ENCODE data around the gene MT1A. TPM values are rescaled to one million over a fixed set of nuclear protein-coding genes. Genes with fewer than 3 reads are reported as not detected.

The MT1A gene
- polyA plus RNA-seq, 1 donor from 2014 or later, result not detected

- Histone ChIP-seq H3K4me2 (ENCODE audit: low read length) (no peak overlapping the region), H3K9me3 (ENCODE audit: low read length) (no peaks in the 10 kb centered on the region), H3K36me3 (ENCODE audit: insufficient read depth, low read length) (no peaks in the 10 kb centered on the region), H3K9ac (ENCODE audit: low read length) (no peak overlapping the region), H3K27me3 (ENCODE audit: insufficient read depth, low read depth, low read length) (peaks cover 26% of the 10 kb centered on the region), H3K4me3 (ENCODE audit: low read length) (no peak overlapping the region), H3K9me2 (ENCODE audit: insufficient read depth, low read length) (no peaks in the 10 kb centered on the region), H2AFZ (ENCODE audit: low read depth, low read length) (no peak overlapping the region), H3K27ac (ENCODE audit: low read length) (no peak overlapping the region), H3F3A (ENCODE audit: insufficient read depth, low read length, poor library complexity, severe bottlenecking) (no peaks in the 10 kb centered on the region), H4K20me1 (ENCODE audit: insufficient read depth) (no peaks in the 10 kb centered on the region), H3K79me2 (replicated peaks; ENCODE audit: insufficient read depth, low read length) (no peaks in the 10 kb centered on the region)
- no peak for TF ChIP-seq EP300 (conservative IDR thresholded peaks at IDR 0.05; ENCODE audit: poor library complexity, severe bottlenecking)
- TF ChIP-seq MXI1 (conservative IDR thresholded peaks at IDR 0.05; ENCODE audit: poor library complexity, severe bottlenecking), result no peak
- TF ChIP-seq, protein P1, sequence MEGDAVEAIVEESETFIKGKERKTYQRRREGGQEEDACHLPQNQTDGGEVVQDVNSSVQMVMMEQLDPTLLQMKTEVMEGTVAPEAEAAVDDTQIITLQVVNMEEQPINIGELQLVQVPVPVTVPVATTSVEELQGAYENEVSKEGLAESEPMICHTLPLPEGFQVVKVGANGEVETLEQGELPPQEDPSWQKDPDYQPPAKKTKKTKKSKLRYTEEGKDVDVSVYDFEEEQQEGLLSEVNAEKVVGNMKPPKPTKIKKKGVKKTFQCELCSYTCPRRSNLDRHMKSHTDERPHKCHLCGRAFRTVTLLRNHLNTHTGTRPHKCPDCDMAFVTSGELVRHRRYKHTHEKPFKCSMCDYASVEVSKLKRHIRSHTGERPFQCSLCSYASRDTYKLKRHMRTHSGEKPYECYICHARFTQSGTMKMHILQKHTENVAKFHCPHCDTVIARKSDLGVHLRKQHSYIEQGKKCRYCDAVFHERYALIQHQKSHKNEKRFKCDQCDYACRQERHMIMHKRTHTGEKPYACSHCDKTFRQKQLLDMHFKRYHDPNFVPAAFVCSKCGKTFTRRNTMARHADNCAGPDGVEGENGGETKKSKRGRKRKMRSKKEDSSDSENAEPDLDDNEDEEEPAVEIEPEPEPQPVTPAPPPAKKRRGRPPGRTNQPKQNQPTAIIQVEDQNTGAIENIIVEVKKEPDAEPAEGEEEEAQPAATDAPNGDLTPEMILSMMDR (IDR thresholded peaks at IDR 0.05; ENCODE audit: poor library complexity, severe bottlenecking), result no peak
- no peak for TF ChIP-seq POLR2AphosphoS5 (IDR thresholded peaks at IDR 0.05)
- TF ChIP-seq TAF1 (IDR thresholded peaks at IDR 0.05; ENCODE audit: low read depth), result no peak
- no peak for TF ChIP-seq EZH2 (IDR thresholded peaks at IDR 0.05; ENCODE audit: borderline replicate concordance, insufficient read depth, low read length, poor library complexity, severe bottlenecking)
- no peak for TF ChIP-seq RAD21 (conservative IDR thresholded peaks at IDR 0.05)
- no peak for TF ChIP-seq REST (IDR thresholded peaks at IDR 0.05; ENCODE audit: borderline replicate concordance)
- TF ChIP-seq SMC3 (conservative IDR thresholded peaks at IDR 0.05; ENCODE audit: poor library complexity), result no peak
These were observed 46.6 kb downstream of the MT1A start for GRCh38 chr16:56684926-56685590.

- Histone ChIP-seq H3K79me2 (replicated peaks; ENCODE audit: insufficient read depth, low read length) (no peaks in the 10 kb centered on the region), H3F3A (ENCODE audit: insufficient read depth, low read length, poor library complexity, severe bottlenecking) (no peaks in the 10 kb centered on the region), H3K4me2 (ENCODE audit: low read length) (no peak overlapping the region), H2AFZ (ENCODE audit: low read depth, low read length) (no peak overlapping the region), H4K20me1 (ENCODE audit: insufficient read depth) (no peaks in the 10 kb centered on the region), H3K36me3 (ENCODE audit: insufficient read depth, low read length) (no peaks in the 10 kb centered on the region), H3K4me3 (ENCODE audit: low read length) (no peak overlapping the region), H3K9me2 (ENCODE audit: insufficient read depth, low read length) (no peaks in the 10 kb centered on the region), H3K9ac (ENCODE audit: low read length) (no peak overlapping the region), H3K27me3 (ENCODE audit: insufficient read depth, low read depth, low read length) (peaks cover 23% of the 10 kb centered on the region), H3K9me3 (ENCODE audit: low read length) (no peaks in the 10 kb centered on the region), H3K27ac (ENCODE audit: low read length) (no peak overlapping the region)
- TF ChIP-seq EZH2 (IDR thresholded peaks at IDR 0.05; ENCODE audit: borderline replicate concordance, insufficient read depth, low read length, poor library complexity, severe bottlenecking) (no peak), POLR2AphosphoS5 (IDR thresholded peaks at IDR 0.05) (no peak), SMC3 (conservative IDR thresholded peaks at IDR 0.05; ENCODE audit: poor library complexity) (no peak), RAD21 (conservative IDR thresholded peaks at IDR 0.05) (no peak), MXI1 (conservative IDR thresholded peaks at IDR 0.05; ENCODE audit: poor library complexity, severe bottlenecking) (no peak), TAF1 (IDR thresholded peaks at IDR 0.05; ENCODE audit: low read depth) (no peak), EP300 (conservative IDR thresholded peaks at IDR 0.05; ENCODE audit: poor library complexity, severe bottlenecking) (no peak), REST (IDR thresholded peaks at IDR 0.05; ENCODE audit: borderline replicate concordance) (no peak)
- TF ChIP-seq, protein P1 (IDR thresholded peaks at IDR 0.05; ENCODE audit: poor library complexity, severe bottlenecking), result no peak
These were observed 48.3 kb downstream of the MT1A start for GRCh38 chr16:56686758-56687157.
